ENCODE data around the gene MRPL17.

GRCh38 chr11:6695377-6695776 lies 12.2 kb upstream of the MRPL17 start:
- TF ChIP-seq CTCF (conservative IDR thresholded peaks at IDR 0.05; ENCODE audit: low read depth, low read length) (no peak), EZH2 (IDR thresholded peaks at IDR 0.05; ENCODE audit: borderline replicate concordance, low read depth, low read length, poor library complexity, severe bottlenecking) (no peak)

Measured in A673 (cell line).